ENCODE results near the gene FARP2. TPM values are rescaled to one million over a fixed set of nuclear protein-coding genes. Genes with fewer than 3 reads are reported as not detected.

FARP2 gene
- total and polyA plus RNA-seq, 2 experiments from 2014 or later: 16.0 to 22.6 TPM

DNA sequence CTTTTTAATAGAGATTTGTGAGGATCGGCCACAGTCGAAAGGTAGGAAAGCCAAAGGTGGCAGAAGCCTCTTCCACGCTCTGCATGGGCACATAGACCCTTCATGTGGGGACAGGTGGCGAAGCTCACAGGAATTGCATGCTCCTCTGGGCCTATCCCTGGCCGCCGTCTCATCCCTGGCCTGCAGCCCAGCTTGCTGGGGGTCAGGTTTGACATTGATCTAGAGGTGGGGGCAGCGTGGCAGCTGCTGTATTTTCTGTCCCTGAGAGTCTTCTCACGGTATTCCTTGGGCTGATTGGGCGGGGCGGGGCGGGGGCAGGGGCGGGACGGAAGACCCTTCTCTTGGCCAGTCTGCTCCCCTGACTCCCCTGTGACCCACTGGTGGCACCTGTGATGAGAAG is 103.4 kb downstream of the FARP2 start (continued):
- no peak for TF ChIP-seq POLR2AphosphoS5 (IDR thresholded peaks at IDR 0.05; ENCODE audit: low read depth)

DNA sequence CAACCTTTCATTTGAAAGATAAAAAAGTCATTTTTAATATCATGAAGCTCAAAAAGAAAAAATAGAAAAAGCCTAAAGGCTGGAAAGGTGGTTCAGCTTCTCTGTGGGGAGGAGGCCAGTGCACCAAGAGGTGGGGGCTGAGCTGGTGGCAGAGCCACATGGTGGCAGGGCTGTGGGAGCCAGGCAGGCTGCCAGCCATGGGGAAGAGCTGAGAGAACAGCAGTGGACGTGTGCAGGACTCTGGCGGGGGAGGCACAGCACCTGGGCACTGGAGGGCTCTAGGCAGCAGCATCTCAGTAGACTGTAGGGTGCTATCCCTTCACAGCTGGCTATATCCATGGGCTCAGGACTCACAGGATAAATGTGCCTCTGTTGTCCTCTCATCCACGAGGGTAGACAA is 104.5 kb downstream of the FARP2 start:
- no peak overlapping the region for H2AFZ ChIP-seq
- no peaks in the 10 kb centered on the region for H3K4me1 ChIP-seq (ENCODE audit: insufficient read depth)
- DNase-seq (ENCODE audit: low spot score): no peak
- H3K27me3 Mint-ChIP-seq (ENCODE audit: insufficient read depth, low read depth, poor library complexity): peaks cover 10% of the 10 kb centered on the region
- H3K36me3 Mint-ChIP-seq (ENCODE audit: low read depth): no peaks in the 10 kb centered on the region
- H3K4me3 Mint-ChIP-seq: no peak overlapping the region
- H3K36me3 ChIP-seq (ENCODE audit: insufficient read depth): no peaks in the 10 kb centered on the region
- no peaks in the 10 kb centered on the region for H4K20me1 ChIP-seq (replicated peaks; ENCODE audit: insufficient read depth)
- no peak overlapping the region for H3K4me3 ChIP-seq
- no peak for ATAC-seq
- H3K27ac ChIP-seq (ENCODE audit: low read depth): no peak overlapping the region
- H3K27me3 ChIP-seq (ENCODE audit: insufficient read depth): no peaks in the 10 kb centered on the region
- H3K9me3 Mint-ChIP-seq: no peaks in the 10 kb centered on the region
- TF ChIP-seq ETS1 (IDR thresholded peaks at IDR 0.05) (no peak), ZNF462 (CRISPR knock-in tag; IDR thresholded peaks at IDR 0.05) (no peak), STAT1 (IDR thresholded peaks at IDR 0.05; ENCODE audit: unreplicated experiment) (no peak), REST (IDR thresholded peaks at IDR 0.05; ENCODE audit: unreplicated experiment) (no peak), EZH2 (IDR thresholded peaks at IDR 0.05; ENCODE audit: low read depth, unreplicated experiment) (no peak)
- TF ChIP-seq, protein P1, sequence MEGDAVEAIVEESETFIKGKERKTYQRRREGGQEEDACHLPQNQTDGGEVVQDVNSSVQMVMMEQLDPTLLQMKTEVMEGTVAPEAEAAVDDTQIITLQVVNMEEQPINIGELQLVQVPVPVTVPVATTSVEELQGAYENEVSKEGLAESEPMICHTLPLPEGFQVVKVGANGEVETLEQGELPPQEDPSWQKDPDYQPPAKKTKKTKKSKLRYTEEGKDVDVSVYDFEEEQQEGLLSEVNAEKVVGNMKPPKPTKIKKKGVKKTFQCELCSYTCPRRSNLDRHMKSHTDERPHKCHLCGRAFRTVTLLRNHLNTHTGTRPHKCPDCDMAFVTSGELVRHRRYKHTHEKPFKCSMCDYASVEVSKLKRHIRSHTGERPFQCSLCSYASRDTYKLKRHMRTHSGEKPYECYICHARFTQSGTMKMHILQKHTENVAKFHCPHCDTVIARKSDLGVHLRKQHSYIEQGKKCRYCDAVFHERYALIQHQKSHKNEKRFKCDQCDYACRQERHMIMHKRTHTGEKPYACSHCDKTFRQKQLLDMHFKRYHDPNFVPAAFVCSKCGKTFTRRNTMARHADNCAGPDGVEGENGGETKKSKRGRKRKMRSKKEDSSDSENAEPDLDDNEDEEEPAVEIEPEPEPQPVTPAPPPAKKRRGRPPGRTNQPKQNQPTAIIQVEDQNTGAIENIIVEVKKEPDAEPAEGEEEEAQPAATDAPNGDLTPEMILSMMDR (conservative IDR thresholded peaks at IDR 0.05; ENCODE audit: low read depth in 2 of 2): no peak
- H3F3A ChIP-seq (replicated peaks; ENCODE audit: low read depth): no peaks in the 10 kb centered on the region
- no peak overlapping the region for H3K4me2 ChIP-seq
- H3K79me2 ChIP-seq (replicated peaks; ENCODE audit: insufficient read depth): no peaks in the 10 kb centered on the region
- H3K4me1 Mint-ChIP-seq: peaks cover 8% of the 10 kb centered on the region
- no peaks in the 10 kb centered on the region for H3K9me2 ChIP-seq (ENCODE audit: insufficient read depth)
- H3K27ac Mint-ChIP-seq: no peak overlapping the region

Data from GM23338 (cell line).